ENCODE measurements around the gene TMTC1. TPM values are rescaled to one million over a fixed set of nuclear protein-coding genes. Genes with fewer than 3 reads are reported as not detected.

Gene TMTC1
- total RNA-seq, 1 donor from 2014 or later = 1.4 TPM

DNA sequence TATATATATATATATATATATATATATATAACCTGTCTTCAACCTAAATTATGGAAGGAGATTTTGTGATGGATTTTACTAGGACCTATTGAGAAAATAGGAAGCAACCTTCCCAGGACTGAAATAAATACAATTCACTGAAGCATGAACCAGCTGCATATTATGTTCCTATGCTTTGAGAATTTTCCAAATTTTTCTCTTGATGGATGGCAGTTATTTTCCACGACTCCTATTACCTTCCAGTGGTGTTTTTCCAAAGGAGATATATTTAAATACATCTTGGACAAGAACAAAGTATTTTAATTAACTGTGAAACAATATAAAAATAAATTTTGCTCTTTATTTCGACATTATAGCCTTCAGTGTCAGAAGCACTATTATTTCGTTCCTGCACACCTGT, 87.9 kb downstream of the TMTC1 start:
- no peaks in the 10 kb centered on the region for H3K36me3 Mint-ChIP-seq (ENCODE audit: unreplicated experiment)
- peaks cover 1% of the 10 kb centered on the region for H3K27me3 Mint-ChIP-seq (ENCODE audit: unreplicated experiment)
- H3K4me1 Mint-ChIP-seq (ENCODE audit: low read depth, unreplicated experiment) = peaks cover 5% of the 10 kb centered on the region
- no peak overlapping the region for H3K27ac Mint-ChIP-seq (ENCODE audit: unreplicated experiment)
- no peak overlapping the region for H3K4me3 Mint-ChIP-seq (ENCODE audit: unreplicated experiment)
- peaks cover 4% of the 10 kb centered on the region for H3K9me3 Mint-ChIP-seq (ENCODE audit: unreplicated experiment)
- DNase-seq = no peak
- TF ChIP-seq, protein P1, sequence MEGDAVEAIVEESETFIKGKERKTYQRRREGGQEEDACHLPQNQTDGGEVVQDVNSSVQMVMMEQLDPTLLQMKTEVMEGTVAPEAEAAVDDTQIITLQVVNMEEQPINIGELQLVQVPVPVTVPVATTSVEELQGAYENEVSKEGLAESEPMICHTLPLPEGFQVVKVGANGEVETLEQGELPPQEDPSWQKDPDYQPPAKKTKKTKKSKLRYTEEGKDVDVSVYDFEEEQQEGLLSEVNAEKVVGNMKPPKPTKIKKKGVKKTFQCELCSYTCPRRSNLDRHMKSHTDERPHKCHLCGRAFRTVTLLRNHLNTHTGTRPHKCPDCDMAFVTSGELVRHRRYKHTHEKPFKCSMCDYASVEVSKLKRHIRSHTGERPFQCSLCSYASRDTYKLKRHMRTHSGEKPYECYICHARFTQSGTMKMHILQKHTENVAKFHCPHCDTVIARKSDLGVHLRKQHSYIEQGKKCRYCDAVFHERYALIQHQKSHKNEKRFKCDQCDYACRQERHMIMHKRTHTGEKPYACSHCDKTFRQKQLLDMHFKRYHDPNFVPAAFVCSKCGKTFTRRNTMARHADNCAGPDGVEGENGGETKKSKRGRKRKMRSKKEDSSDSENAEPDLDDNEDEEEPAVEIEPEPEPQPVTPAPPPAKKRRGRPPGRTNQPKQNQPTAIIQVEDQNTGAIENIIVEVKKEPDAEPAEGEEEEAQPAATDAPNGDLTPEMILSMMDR (IDR thresholded peaks at IDR 0.05; ENCODE audit: partially characterized antibody, unreplicated experiment) = no peak

DNA sequence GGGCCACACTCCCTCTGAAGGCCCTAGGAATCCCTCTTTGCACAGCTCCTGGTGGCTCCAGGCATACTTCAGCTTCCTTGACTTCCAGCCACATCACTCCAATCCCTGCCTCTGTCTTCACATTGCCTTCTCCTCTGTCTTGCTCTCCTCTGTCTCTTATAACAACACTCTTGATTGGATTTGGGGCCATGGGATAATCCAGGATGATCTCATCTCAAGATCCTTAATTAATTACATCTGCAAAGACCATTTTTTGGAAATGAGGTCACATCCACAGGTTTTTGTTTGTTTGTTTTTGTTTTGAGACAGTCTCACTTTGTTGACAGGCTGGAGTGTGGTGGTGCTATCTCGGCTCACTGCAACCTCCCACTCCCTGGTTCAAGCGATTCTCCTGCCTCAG, 88.7 kb downstream of the TMTC1 start:
- Mint-ChIP-seq H3K4me3 (ENCODE audit: unreplicated experiment) (no peak overlapping the region), H3K36me3 (ENCODE audit: unreplicated experiment) (no peaks in the 10 kb centered on the region), H3K27me3 (ENCODE audit: unreplicated experiment) (peaks cover 1% of the 10 kb centered on the region), H3K27ac (ENCODE audit: unreplicated experiment) (no peak overlapping the region), H3K4me1 (ENCODE audit: low read depth, unreplicated experiment) (peaks cover 5% of the 10 kb centered on the region), H3K9me3 (ENCODE audit: unreplicated experiment) (peaks cover 2% of the 10 kb centered on the region)
- TF ChIP-seq, protein P1 (IDR thresholded peaks at IDR 0.05; ENCODE audit: partially characterized antibody, unreplicated experiment) = no peak
- DNase-seq = no peak

DNA sequence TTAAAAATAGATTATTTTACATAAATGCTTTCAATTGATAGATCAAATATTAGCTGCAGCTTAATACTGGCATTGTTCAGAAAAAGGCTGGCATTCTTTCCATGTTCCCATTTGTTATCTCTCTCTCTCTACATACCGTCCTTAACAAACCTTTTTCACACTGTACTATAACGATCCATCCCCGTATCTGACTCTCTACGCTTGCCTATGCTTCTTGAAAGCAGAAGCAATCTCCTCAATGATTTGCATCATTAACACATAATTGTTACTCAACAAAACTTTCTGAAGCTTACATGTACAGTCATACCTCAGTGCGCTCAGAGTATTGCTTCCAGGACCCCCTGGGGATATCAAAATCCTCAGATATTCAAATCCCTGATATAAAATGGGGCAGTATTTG, 89.7 kb downstream of the TMTC1 start:
- Mint-ChIP-seq H3K4me1 (ENCODE audit: low read depth, unreplicated experiment) (peaks cover 5% of the 10 kb centered on the region), H3K9me3 (ENCODE audit: unreplicated experiment) (peaks cover 2% of the 10 kb centered on the region), H3K27me3 (ENCODE audit: unreplicated experiment) (peaks cover 1% of the 10 kb centered on the region), H3K27ac (ENCODE audit: unreplicated experiment) (no peak overlapping the region), H3K4me3 (ENCODE audit: unreplicated experiment) (no peak overlapping the region), H3K36me3 (ENCODE audit: unreplicated experiment) (no peaks in the 10 kb centered on the region)
- TF ChIP-seq, protein P1 (IDR thresholded peaks at IDR 0.05; ENCODE audit: partially characterized antibody, unreplicated experiment) = no peak
- DNase-seq = no peak

DNA sequence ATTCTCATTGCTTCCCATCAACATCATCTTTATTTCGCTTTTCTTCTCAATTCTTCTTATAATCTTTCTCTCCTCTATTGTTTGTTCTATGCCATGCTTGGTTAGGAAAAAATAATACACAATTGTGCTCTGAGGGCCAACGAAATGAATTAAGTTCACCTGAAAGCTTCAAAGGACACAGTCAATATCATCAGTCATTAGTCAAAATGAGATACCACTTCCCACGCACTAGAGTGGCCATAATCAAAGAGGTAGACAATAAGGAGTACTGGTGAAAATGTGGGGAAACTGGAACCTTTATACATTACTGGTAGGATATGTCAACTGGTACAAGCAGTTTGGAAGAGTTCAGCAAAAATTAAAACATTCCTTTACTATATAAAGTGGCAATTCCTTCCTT, 91.5 kb downstream of the TMTC1 start:
- Mint-ChIP-seq H3K4me1 (ENCODE audit: low read depth, unreplicated experiment) (peaks cover 5% of the 10 kb centered on the region), H3K27me3 (ENCODE audit: unreplicated experiment) (peaks cover 1% of the 10 kb centered on the region), H3K4me3 (ENCODE audit: unreplicated experiment) (no peak overlapping the region), H3K27ac (ENCODE audit: unreplicated experiment) (no peak overlapping the region), H3K36me3 (ENCODE audit: unreplicated experiment) (no peaks in the 10 kb centered on the region), H3K9me3 (ENCODE audit: unreplicated experiment) (peaks cover 4% of the 10 kb centered on the region)
- TF ChIP-seq, protein P1 (IDR thresholded peaks at IDR 0.05; ENCODE audit: partially characterized antibody, unreplicated experiment) = no peak
- no peak for DNase-seq

DNA sequence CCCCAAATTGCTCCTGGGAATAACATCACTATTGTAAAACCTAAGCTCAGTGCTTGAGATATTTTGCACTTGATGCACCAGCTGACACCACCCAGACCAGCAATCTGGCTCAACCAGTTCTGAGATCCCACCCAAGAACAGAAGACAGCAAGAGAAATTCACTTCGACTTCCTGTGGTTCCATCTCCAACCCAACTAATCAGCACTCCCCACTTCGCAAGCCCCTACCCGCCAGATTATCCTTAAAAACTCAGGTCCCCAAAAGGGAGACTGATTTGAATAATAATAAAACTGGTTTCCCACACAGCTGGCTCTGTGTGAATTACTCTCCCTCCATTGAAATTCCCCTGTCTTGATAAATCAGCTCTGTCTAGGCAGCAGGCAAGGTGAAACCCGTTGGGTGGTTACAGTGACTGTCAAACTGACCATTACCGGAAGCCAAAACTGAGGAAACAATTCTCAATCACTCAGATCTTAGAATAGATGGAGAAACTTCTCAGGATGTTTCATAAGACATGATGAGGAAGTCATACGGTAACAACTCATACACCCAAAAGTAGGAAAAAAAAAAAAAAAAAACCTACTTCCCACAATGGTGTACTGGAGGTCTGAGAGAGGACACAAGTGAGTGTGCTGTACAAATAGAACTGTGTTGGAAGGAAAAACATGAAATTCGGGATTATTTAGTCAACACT, 92.4 kb downstream of the TMTC1 start:
- Mint-ChIP-seq H3K27me3 (ENCODE audit: unreplicated experiment) (peaks cover 1% of the 10 kb centered on the region), H3K36me3 (ENCODE audit: unreplicated experiment) (no peaks in the 10 kb centered on the region), H3K9me3 (ENCODE audit: unreplicated experiment) (peaks cover 4% of the 10 kb centered on the region), H3K4me1 (ENCODE audit: low read depth, unreplicated experiment) (peaks cover 5% of the 10 kb centered on the region), H3K27ac (ENCODE audit: unreplicated experiment) (no peak overlapping the region), H3K4me3 (ENCODE audit: unreplicated experiment) (no peak overlapping the region)
- DNase-seq = no peak
- TF ChIP-seq, protein P1 (IDR thresholded peaks at IDR 0.05; ENCODE audit: partially characterized antibody, unreplicated experiment) = no peak

Measured in glutamatergic neuron (in vitro differentiated cells).